PFSK-1 (cell line): ENCODE measurements around the gene NT5C1A.

ENCODE experiments used
- POLR2AphosphoS5 ChIP-seq: IDR thresholded peaks from 2 replicates; pipeline ENCODE4 v1.6.1; 2012; ENCODE audit warnings: low read depth, mild to moderate bottlenecking, control low read depth, low read length, moderate library complexity
- SIN3A ChIP-seq: IDR thresholded peaks from 2 replicates; pipeline ENCODE4 v1.6.1; 2012; ENCODE audit warnings: mild to moderate bottlenecking, low read length, moderate library complexity, borderline replicate concordance; ENCODE audit not compliant: insufficient read depth
- TAF1 ChIP-seq: IDR thresholded peaks from 2 replicates; pipeline ENCODE4 v1.6.1; 2012; ENCODE audit warnings: low read length, control low read depth, borderline replicate concordance; ENCODE audit not compliant: insufficient read depth
- TF ChIP-seq, protein P1 (sequence below), 2 experiments: IDR thresholded peaks; 2 replicates each; pipeline versions ENCODE4 v1.6.1 to v1.8.0; 2011 to 2012; ENCODE audit warnings: low read depth in 2 of 2, low read length in 2 of 2, control low read depth in 1 of 2, inconsistent platforms in 1 of 2, mild to moderate bottlenecking in 1 of 2, moderate library complexity in 1 of 2; ENCODE audit not compliant: insufficient read depth in 1 of 2

DNA sequence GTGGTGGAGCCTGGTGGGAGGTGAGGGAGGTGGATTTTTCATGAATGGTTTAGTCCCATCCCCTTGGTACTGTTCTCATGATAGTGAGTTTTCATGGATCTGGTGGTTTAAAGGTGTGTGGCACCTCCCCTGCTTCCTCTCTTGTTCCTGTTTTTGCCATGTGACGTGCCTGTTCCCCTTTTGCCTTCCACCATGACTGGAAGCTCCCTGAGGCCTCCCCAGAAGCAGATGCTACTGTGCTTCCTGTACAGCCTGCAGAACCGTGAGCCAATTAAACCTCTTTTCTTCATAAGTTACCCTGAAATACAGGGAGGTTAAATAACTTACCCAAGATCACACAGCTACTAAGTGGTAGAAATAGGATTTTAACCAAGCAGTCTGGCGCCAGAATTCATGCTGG lies 28.2 kb downstream of the NT5C1A start:
- TF ChIP-seq, protein P1, sequence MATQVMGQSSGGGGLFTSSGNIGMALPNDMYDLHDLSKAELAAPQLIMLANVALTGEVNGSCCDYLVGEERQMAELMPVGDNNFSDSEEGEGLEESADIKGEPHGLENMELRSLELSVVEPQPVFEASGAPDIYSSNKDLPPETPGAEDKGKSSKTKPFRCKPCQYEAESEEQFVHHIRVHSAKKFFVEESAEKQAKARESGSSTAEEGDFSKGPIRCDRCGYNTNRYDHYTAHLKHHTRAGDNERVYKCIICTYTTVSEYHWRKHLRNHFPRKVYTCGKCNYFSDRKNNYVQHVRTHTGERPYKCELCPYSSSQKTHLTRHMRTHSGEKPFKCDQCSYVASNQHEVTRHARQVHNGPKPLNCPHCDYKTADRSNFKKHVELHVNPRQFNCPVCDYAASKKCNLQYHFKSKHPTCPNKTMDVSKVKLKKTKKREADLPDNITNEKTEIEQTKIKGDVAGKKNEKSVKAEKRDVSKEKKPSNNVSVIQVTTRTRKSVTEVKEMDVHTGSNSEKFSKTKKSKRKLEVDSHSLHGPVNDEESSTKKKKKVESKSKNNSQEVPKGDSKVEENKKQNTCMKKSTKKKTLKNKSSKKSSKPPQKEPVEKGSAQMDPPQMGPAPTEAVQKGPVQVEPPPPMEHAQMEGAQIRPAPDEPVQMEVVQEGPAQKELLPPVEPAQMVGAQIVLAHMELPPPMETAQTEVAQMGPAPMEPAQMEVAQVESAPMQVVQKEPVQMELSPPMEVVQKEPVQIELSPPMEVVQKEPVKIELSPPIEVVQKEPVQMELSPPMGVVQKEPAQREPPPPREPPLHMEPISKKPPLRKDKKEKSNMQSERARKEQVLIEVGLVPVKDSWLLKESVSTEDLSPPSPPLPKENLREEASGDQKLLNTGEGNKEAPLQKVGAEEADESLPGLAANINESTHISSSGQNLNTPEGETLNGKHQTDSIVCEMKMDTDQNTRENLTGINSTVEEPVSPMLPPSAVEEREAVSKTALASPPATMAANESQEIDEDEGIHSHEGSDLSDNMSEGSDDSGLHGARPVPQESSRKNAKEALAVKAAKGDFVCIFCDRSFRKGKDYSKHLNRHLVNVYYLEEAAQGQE (IDR thresholded peaks at IDR 0.05; ENCODE audit: insufficient read depth in 1 of 2, low read depth in 2 of 2, low read length in 2 of 2): no peak
- TF ChIP-seq SIN3A (no peak), POLR2AphosphoS5 (no peak), TAF1 (no peak)
